ENCODE results near the gene TACR3.
"Not testable (repeated sequence)": the region's sequence is repeated elsewhere in the genome, so short reads cannot be mapped to it uniquely, and the experiment has no call there.

The TACR3 gene, protein sequence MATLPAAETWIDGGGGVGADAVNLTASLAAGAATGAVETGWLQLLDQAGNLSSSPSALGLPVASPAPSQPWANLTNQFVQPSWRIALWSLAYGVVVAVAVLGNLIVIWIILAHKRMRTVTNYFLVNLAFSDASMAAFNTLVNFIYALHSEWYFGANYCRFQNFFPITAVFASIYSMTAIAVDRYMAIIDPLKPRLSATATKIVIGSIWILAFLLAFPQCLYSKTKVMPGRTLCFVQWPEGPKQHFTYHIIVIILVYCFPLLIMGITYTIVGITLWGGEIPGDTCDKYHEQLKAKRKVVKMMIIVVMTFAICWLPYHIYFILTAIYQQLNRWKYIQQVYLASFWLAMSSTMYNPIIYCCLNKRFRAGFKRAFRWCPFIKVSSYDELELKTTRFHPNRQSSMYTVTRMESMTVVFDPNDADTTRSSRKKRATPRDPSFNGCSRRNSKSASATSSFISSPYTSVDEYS

DNA sequence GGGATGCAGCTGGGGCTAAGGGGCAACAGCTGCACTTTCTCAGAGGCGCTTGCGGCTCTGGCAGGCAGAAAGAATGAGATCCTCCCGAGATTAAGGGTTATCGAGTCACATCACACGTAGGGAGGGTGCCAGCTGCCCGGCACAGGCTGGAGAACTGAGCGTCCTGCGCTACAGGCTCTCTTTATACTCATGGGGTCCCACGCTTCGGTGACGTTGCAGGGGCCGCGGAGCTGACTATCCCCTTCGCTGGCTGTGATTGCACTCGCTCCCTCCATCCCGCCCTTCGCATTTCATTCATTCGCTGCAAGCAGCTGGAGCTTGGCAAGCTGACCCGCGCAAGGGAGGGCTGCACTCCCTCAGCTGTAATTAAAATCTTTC, at the start of gene TACR3:
Gene TACR3 (minus strand): TSS at position 156 of the 378 bp plus-strand sequence. CDS start 310 bp downstream, outside the sequence.
- no peak within 1 kb of the TSS for H3K4me3 Mint-ChIP-seq
- DNase-seq (no peak), ATAC-seq (no peak)
- peaks cover 11% of the 10 kb centered on the region for H3K9me3 Mint-ChIP-seq
- no peak within 1 kb of the TSS for H3K27ac Mint-ChIP-seq
- H3K36me3 Mint-ChIP-seq (ENCODE audit: low read depth), result no peaks in the 10 kb centered on the region
- H3K27me3 Mint-ChIP-seq, result peaks cover 11% of the 10 kb centered on the region
- no peaks in the 10 kb centered on the region for H3K4me1 Mint-ChIP-seq

GRCh38 chr4:103757631-103758030, 37.8 kb upstream of the TACR3 start:
- DNase-seq (no peak), ATAC-seq (no peak)
- H3K9me3 Mint-ChIP-seq, result no peaks in the 10 kb centered on the region
- H3K36me3 Mint-ChIP-seq (ENCODE audit: low read depth), result no peaks in the 10 kb centered on the region
- no peaks in the 10 kb centered on the region for H3K27me3 Mint-ChIP-seq
- no peaks in the 10 kb centered on the region for H3K4me1 Mint-ChIP-seq
- no peak overlapping the region for H3K4me3 Mint-ChIP-seq
- H3K27ac Mint-ChIP-seq, result no peak overlapping the region

DNA sequence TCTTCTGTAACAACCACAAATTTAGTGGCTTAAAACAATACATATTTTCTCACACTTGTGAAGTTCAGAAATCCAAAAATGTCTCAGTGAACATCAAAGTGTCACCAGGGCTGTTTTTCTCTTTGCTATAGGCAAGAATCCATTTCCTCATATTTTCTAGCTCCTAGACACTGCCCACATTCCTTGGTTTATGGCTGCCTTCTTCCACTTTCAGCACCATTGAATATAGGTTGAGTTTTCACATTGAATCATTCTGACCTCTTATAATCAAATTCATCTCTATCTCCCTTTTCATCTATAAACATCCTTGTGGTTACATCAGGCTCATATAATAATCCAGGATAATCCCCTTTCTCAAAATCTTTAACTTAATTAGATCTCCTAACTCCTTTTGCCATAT, 37.0 kb upstream of the TACR3 start:
- ATAC-seq (no peak), DNase-seq (no peak)
- Mint-ChIP-seq H3K27me3 (no peaks in the 10 kb centered on the region), H3K4me1 (no peaks in the 10 kb centered on the region), H3K36me3 (ENCODE audit: low read depth) (no peaks in the 10 kb centered on the region), H3K27ac (no peak overlapping the region), H3K9me3 (no peaks in the 10 kb centered on the region), H3K4me3 (no peak overlapping the region)

DNA sequence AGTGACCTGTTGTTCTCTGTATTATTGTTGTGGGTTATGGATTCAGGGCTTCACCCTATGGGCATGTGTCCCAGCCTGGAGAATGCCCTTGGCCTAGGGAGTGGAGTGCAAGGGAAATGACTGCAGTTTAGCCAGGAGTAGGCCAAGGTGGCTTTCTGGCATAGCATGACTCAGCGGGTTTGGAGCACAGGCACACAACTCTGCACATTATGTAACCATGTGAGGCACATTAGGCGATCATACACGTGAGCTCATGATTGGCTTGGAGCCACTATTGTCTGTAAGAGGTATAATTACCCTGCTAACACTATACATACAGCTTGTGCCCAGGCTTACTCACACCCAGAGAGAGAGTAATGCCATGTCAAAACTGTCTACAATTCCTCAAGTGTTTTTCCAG, 35.1 kb upstream of the TACR3 start:
- H3K4me1 Mint-ChIP-seq, result no peaks in the 10 kb centered on the region
- H3K27ac Mint-ChIP-seq, result no peak overlapping the region
- no peaks in the 10 kb centered on the region for H3K36me3 Mint-ChIP-seq (ENCODE audit: low read depth)
- H3K4me3 Mint-ChIP-seq, result no peak overlapping the region
- ATAC-seq, result no peak
- H3K27me3 Mint-ChIP-seq, result no peaks in the 10 kb centered on the region
- DNase-seq, result no peak
- H3K9me3 Mint-ChIP-seq, result peaks cover under 1% of the 10 kb centered on the region

DNA sequence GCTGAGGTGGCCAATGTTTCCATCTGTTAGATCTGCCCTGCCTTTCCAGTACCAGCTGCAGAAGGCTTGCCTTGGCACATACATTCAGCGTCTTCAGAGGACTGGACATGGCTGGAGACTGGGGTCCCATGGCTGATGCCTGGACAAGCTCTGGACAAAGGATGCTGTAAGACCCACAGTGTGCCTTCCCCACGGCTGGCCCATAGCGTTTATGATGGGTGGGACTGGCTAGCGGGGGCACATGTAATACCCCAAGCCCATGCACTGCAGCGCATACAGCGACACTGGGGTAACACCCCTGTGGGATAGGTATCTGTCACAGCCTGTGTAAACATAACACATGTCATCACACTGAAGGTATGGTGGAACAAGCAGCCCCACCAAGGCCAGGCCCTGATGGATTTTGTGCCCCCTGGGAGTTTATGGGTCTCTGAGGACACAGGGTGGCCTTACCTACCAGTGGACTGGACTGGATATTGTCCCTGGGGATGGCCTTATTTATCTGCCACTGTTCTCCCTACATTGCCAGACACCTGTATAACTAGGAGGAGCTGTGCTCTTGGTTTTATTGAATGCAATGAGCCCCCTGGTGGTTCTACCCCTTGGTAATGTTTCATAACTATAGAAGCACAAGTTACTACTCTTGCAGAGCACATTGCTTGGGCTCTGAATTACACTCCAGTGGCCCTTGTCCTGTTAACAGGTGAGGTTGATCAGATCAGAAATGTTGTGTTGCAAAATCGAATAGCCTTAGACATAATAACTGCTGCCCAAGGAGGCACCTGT, 34.3 kb upstream of the TACR3 start:
- H3K27ac Mint-ChIP-seq, result no peak overlapping the region
- no peaks in the 10 kb centered on the region for H3K4me1 Mint-ChIP-seq
- no peaks in the 10 kb centered on the region for H3K27me3 Mint-ChIP-seq
- DNase-seq (no peak), ATAC-seq (no peak)
- no peaks in the 10 kb centered on the region for H3K36me3 Mint-ChIP-seq (ENCODE audit: low read depth)
- H3K4me3 Mint-ChIP-seq, result no peak overlapping the region
- H3K9me3 Mint-ChIP-seq, result peaks cover 4% of the 10 kb centered on the region

- not testable (repeated sequence) for H3K36me3 Mint-ChIP-seq (ENCODE audit: low read depth); H3K4me3 Mint-ChIP-seq; H3K27ac Mint-ChIP-seq; H3K4me1 Mint-ChIP-seq; ATAC-seq; DNase-seq
- H3K9me3 Mint-ChIP-seq, result peaks cover 21% of the 10 kb centered on the region
- peaks cover 11% of the 10 kb centered on the region for H3K27me3 Mint-ChIP-seq
Observed at GRCh38 chr4:103723150-103723549, 3.4 kb upstream of the TACR3 start.

DNA sequence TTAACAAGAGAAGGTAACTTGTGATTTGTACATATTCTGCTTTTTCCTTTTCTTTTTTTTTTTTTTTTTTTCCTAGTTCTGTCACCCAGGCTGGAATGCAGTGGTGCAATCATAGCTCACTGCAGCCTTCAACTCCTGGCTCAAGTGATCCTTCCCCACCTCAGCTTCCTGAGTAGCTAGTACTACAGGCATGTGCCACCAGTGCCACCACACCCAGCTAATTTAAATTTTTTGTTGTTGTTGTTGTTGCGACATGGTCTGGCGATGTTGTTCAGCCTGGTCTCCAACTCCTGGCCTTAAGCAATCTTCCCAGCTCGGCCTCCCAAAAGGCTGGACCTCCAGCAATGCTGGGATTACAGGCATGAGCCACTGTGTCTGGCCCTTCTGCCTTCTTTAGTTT, 1.5 kb upstream of the TACR3 start:
- H3K36me3 Mint-ChIP-seq (ENCODE audit: low read depth), result no peaks in the 10 kb centered on the region
- no peak overlapping the region for H3K4me3 Mint-ChIP-seq
- DNase-seq, result no peak
- H3K4me1 Mint-ChIP-seq, result no peaks in the 10 kb centered on the region
- peaks cover 18% of the 10 kb centered on the region for H3K9me3 Mint-ChIP-seq
- no peak overlapping the region for H3K27ac Mint-ChIP-seq
- H3K27me3 Mint-ChIP-seq, result peaks cover 11% of the 10 kb centered on the region
- no peak for ATAC-seq

DNA sequence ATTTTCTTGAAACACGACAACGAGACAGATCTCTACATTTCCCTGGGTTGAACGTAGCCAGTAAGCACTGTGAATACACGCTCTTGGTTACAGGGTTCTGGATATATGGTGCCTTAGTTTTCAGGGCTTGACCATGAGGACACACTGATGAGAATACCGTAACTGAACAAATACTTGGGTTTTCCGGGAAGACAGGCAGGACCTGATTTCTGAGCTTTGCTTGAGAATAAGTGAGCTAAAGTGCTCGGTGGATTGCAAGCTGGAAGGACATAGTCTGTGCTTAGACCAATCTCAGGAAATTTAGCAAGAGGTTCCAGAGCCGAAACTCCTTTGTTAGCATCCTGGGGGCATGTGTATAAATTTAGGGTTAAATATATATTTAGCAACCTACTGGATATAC, 876 bp upstream of the TACR3 start:
- H3K27ac Mint-ChIP-seq, result no peak overlapping the region
- H3K4me3 Mint-ChIP-seq, result no peak overlapping the region
- H3K27me3 Mint-ChIP-seq, result peaks cover 11% of the 10 kb centered on the region

DNA sequence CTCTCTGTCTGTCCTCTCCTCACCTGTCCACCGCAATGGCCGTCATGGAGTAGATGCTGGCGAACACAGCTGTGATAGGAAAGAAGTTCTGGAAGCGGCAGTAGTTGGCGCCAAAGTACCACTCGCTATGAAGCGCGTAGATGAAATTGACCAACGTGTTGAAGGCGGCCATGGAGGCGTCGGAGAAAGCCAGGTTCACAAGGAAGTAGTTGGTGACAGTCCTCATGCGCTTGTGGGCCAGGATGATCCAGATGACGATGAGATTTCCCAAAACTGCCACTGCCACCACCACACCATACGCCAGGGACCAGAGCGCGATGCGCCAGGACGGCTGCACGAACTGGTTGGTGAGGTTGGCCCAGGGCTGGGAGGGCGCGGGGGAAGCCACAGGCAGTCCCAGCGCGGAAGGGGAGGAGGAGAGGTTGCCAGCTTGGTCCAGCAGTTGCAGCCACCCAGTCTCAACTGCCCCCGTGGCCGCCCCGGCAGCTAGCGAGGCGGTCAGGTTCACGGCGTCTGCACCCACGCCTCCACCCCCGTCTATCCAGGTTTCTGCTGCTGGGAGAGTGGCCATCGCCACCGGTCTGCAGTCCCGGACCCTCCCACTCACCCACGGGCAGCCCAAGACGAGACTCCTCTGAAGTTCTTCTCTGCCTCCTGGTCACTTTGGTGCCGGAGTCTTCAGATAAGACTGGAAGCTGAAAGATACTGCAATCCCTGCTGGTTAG, 518 bp downstream of the TACR3 start:
- Mint-ChIP-seq H3K4me1 (no peaks in the 10 kb centered on the region), H3K9me3 (peaks cover 11% of the 10 kb centered on the region), H3K4me3 (no peak overlapping the region), H3K36me3 (ENCODE audit: low read depth) (no peaks in the 10 kb centered on the region), H3K27me3 (peaks cover 11% of the 10 kb centered on the region), H3K27ac (no peak overlapping the region)
- ATAC-seq, result no peak
- DNase-seq, result no peak

More for the DNA sequence above, 876 bp upstream of the TACR3 start:
- Mint-ChIP-seq H3K36me3 (ENCODE audit: low read depth) (no peaks in the 10 kb centered on the region), H3K4me1 (no peaks in the 10 kb centered on the region), H3K9me3 (peaks cover 12% of the 10 kb centered on the region)
- ATAC-seq (no peak), DNase-seq (no peak)

GRCh38 chr4:103692615-103693014, 27.2 kb downstream of the TACR3 start:
- no peak for ATAC-seq
- no peak for DNase-seq
- no peak overlapping the region for H3K4me3 Mint-ChIP-seq
- H3K27me3 Mint-ChIP-seq, result no peaks in the 10 kb centered on the region
- no peak overlapping the region for H3K27ac Mint-ChIP-seq
- peaks cover 16% of the 10 kb centered on the region for H3K9me3 Mint-ChIP-seq
- H3K4me1 Mint-ChIP-seq, result no peaks in the 10 kb centered on the region
- no peaks in the 10 kb centered on the region for H3K36me3 Mint-ChIP-seq (ENCODE audit: low read depth)

DNA sequence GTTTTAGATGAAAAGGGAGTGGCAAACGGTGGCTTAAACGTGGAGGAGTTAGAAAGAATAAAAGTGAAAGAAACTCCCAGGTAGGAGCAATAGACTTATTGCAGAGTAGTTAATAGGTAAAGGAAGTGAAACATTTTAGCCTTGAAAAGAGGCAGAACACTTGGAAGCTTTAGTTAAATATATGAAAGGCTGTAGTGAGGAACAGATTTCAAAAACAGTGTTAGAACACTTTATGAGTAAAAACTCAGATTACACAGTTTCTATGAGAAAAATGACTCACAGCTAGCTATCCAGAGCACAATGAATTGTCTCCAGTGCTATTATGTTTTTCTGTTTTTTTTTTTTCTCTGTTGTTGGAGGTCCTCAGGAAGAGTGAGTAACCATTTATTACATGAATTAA, 45.8 kb downstream of the TACR3 start:
- Mint-ChIP-seq H3K4me1 (no peaks in the 10 kb centered on the region), H3K4me3 (no peak overlapping the region), H3K27me3 (no peaks in the 10 kb centered on the region), H3K9me3 (no peaks in the 10 kb centered on the region), H3K36me3 (ENCODE audit: low read depth) (no peaks in the 10 kb centered on the region), H3K27ac (no peak overlapping the region)
- ATAC-seq (no peak), DNase-seq (no peak)

GRCh38 chr4:103666764-103667163, 53.0 kb downstream of the TACR3 start:
- not testable (repeated sequence) for H3K36me3 Mint-ChIP-seq (ENCODE audit: low read depth); H3K9me3 Mint-ChIP-seq; DNase-seq; ATAC-seq; H3K27ac Mint-ChIP-seq; H3K27me3 Mint-ChIP-seq; H3K4me1 Mint-ChIP-seq; H3K4me3 Mint-ChIP-seq

DNA sequence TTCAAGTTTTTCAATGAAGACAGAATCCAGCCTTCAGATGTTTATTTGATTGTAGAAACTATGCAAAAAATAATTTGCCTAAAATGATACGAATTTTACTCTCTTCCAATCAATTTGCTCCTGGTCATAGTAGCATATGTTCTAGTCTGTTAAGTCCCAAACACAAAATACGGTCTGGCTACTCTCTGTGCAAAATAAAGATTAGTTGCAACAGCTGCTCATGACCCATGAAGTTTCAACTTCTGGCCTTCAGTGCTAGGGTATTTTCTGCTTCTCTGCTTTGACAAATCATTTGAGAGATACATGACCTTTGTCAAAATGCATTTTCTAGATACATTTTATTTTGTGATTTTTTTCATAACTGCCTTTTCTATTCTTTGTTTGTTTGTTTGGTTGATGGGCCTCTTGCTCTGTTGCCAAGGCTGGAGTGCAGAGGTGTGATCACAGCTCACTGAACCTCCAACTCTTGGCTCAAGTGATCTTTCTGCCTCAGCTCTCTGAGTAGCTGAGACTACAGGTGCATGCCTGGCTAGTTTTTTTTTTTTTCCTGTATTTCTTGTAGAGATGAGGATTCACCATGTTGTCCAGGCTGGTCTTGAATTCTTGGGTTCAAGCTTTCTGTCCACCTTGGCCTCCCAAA, 55.2 kb downstream of the TACR3 start:
- H3K36me3 Mint-ChIP-seq (ENCODE audit: low read depth), result no peaks in the 10 kb centered on the region
- DNase-seq, result no peak
- H3K9me3 Mint-ChIP-seq, result peaks cover 7% of the 10 kb centered on the region
- no peaks in the 10 kb centered on the region for H3K4me1 Mint-ChIP-seq
- H3K27me3 Mint-ChIP-seq, result no peaks in the 10 kb centered on the region
- no peak for ATAC-seq
- H3K27ac Mint-ChIP-seq, result no peak overlapping the region
- H3K4me3 Mint-ChIP-seq, result no peak overlapping the region

GRCh38 chr4:103648541-103648940, 71.2 kb downstream of the TACR3 start:
- DNase-seq (no peak), ATAC-seq (no peak)
- no peak overlapping the region for H3K4me3 Mint-ChIP-seq
- H3K36me3 Mint-ChIP-seq (ENCODE audit: low read depth), result no peaks in the 10 kb centered on the region
- H3K27me3 Mint-ChIP-seq, result no peaks in the 10 kb centered on the region
- H3K27ac Mint-ChIP-seq, result no peak overlapping the region
- peaks cover 6% of the 10 kb centered on the region for H3K9me3 Mint-ChIP-seq
- H3K4me1 Mint-ChIP-seq, result no peaks in the 10 kb centered on the region
